Tibial artery (tissue), 4 donors: Measurements from ENCODE around the gene DHRS3.

Experiments
- DNase-seq, 2 donors: peaks; one replicate each; pipeline ENCODE4 v3.0.0-alpha.2; 2019
- H3K27ac ChIP-seq, 2 donors: fragments of 200-600 bp; sonication (generic) in 1 of 2; 1 replicate in 1 of 2; 2 replicates in 1 of 2; pipeline ENCODE4 v1.5.1; 2018 to 2019; ENCODE audit warnings: mild to moderate bottlenecking in 1 of 2
- H3K27me3 ChIP-seq, 2 donors: fragments of 200-600 bp; sonication (generic) in 1 of 2; one replicate each; pipeline versions ENCODE4 v1.5.1 to v1.6.0; 2016 to 2019
- H3K36me3 ChIP-seq, 3 donors: fragments of 200-600 bp; sonication (generic) in 2 of 3; one replicate each; pipeline ENCODE4 v1.5.1; 2016 to 2019; ENCODE audit warnings: mild to moderate bottlenecking in 2 of 3
- H3K4me1 ChIP-seq, 4 donors: fragments of 200-600 bp; sonication (generic) in 2 of 4; 1 replicate in 3 of 4; 2 replicates in 1 of 4; pipeline ENCODE4 v1.5.1; 2016 to 2019
- H3K4me3 ChIP-seq, 2 donors: fragments of 200-600 bp; sonication (generic) in 1 of 2; 1 replicate in 1 of 2; 2 replicates in 1 of 2; pipeline ENCODE4 v1.5.1; 2018 to 2019; ENCODE audit warnings: mild to moderate bottlenecking in 2 of 2
- H3K9me3 ChIP-seq, 3 donors: fragments of 200-600 bp; sonication (generic) in 1 of 3; one replicate each; pipeline ENCODE4 v1.5.1; 2016 to 2019
- intact Hi-C: fragments of 100-400 bp; cut with DNase I; formaldehyde crosslinking; loops from one replicate; pipeline ENCODE4 v1.15.0; 2023; ENCODE audit warnings: low total_unique reads
- TF ChIP-seq, protein P1 (sequence below), 2 experiments: fragments of 200-600 bp in 1 of 2; fragments of 450-650 bp in 1 of 2; IDR thresholded peaks; one replicate each; pipeline ENCODE4 v1.5.1; 2017 to 2019; ENCODE audit warnings: antibody characterized with exemption in 2 of 2, mild to moderate bottlenecking in 1 of 2, moderate library complexity in 1 of 2

DHRS3 gene

GRCh38 chr1:12537906-12538461, 80.0 kb downstream of the DHRS3 start:
- intact Hi-C loops = no loop called here
- Histone ChIP-seq H3K36me3 (no peaks in the 10 kb centered on the region), H3K4me3 (no peak overlapping the region), H3K9me3 (no peaks in the 10 kb centered on the region), H3K27me3 (no peaks in the 10 kb centered on the region), H3K27ac (no peak overlapping the region), H3K4me1 (peaks cover 0 to 40% (median 28%) of the 10 kb centered on the region in 4 donors)
- TF ChIP-seq, protein P1, sequence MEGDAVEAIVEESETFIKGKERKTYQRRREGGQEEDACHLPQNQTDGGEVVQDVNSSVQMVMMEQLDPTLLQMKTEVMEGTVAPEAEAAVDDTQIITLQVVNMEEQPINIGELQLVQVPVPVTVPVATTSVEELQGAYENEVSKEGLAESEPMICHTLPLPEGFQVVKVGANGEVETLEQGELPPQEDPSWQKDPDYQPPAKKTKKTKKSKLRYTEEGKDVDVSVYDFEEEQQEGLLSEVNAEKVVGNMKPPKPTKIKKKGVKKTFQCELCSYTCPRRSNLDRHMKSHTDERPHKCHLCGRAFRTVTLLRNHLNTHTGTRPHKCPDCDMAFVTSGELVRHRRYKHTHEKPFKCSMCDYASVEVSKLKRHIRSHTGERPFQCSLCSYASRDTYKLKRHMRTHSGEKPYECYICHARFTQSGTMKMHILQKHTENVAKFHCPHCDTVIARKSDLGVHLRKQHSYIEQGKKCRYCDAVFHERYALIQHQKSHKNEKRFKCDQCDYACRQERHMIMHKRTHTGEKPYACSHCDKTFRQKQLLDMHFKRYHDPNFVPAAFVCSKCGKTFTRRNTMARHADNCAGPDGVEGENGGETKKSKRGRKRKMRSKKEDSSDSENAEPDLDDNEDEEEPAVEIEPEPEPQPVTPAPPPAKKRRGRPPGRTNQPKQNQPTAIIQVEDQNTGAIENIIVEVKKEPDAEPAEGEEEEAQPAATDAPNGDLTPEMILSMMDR (IDR thresholded peaks at IDR 0.05) = no peak
- peak in 1 of 2 donors; percentile 11 for DNase-seq

GRCh38 chr1:12537294-12537693, 80.7 kb downstream of the DHRS3 start:
- H3K27ac ChIP-seq = no peak overlapping the region
- no peaks in the 10 kb centered on the region for H3K9me3 ChIP-seq
- no peak overlapping the region for H3K4me3 ChIP-seq
- no peaks in the 10 kb centered on the region for H3K27me3 ChIP-seq
- peaks cover 0 to 33% (median 27%) of the 10 kb centered on the region in 4 donors for H3K4me1 ChIP-seq
- TF ChIP-seq, protein P1 (IDR thresholded peaks at IDR 0.05) = no peak
- intact Hi-C loops = no loop called here
- H3K36me3 ChIP-seq = no peaks in the 10 kb centered on the region
- no peak for DNase-seq

DNA sequence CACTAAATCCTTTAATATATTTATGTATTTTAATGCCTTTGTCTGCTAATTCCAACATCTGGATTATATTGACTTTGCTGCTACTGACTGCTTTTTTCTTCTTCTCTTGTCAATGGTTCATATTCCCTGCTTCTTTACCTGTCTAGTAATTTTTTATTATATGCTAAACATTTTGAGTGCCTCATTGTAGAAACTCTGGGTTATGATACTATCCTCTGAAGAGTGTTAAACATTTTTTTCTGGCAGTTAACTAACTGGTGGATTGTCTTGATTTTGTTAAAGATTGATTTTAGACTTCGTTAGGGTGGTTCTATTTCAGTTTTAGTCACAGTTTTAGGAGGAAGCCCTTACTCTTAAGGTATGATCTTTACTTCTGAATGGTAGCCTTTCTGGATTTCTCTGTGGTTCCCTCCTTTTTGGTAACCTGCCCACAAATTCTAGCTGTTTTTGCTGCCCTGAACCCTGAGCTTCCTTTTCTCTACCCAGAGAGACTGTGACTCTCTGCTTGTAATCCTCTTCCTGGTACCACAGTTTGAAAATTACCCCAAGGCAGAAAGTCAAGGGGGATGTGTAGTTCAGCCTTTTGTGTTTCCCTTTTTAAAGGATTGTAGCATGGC, 81.9 kb downstream of the DHRS3 start:
- intact Hi-C loops = no loop called here

DNA sequence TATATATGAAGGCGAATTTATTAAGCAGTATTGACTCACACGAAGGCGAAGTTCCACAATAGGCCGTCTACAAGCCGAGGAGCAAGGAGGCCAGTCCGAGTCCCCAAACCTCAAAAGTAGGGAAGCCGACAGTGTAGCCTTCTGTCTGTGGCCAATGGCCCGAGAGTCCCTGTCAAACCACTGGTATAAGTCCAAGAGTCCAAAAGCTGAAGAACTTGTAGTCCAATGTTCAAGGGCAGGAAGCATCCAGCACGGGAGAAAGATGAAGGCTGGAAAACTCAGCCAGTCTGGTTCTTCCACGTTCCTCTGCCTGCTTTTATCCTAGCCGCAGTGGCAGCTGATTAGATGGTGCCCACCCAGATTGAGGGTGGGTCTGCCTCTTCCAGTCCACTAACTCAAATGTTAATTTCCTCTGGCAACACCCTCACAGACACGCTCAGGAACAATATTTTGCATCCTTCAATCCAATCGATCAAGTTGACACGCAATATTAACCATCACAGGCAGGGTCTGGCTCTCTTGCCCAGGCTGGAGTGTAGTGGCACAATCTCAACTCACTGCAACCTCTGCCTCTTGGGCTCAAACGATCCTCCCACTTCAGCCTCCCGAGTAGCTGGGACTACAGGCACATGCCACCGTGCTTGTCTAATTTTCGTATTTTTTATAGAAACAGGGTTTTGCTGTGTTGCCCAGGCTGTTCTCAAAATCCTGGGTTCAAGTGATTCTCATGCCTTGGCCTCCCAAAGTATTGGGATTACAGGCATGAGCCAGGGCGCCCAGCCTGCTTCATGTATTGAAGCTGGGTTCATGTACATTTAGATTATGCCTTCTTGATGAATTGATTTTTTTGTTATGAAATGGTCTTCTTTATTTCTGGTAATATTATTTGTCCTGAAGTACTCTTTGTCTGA, 85.3 kb downstream of the DHRS3 start:
- TF ChIP-seq, protein P1 (IDR thresholded peaks at IDR 0.05) = no peak
- Histone ChIP-seq H3K27ac (no peak overlapping the region), H3K27me3 (no peaks in the 10 kb centered on the region), H3K4me1 (peaks cover 0 to 11% (median 6%) of the 10 kb centered on the region in 4 donors), H3K4me3 (no peak overlapping the region), H3K36me3 (no peaks in the 10 kb centered on the region), H3K9me3 (no peaks in the 10 kb centered on the region)
- intact Hi-C loops = no loop called here
- DNase-seq = peak in 1 of 2 donors; percentile 48

More for the DNA sequence above, 81.9 kb downstream of the DHRS3 start:
- TF ChIP-seq, protein P1 (IDR thresholded peaks at IDR 0.05) = no peak
- peaks cover 0 to 22% (median 19%) of the 10 kb centered on the region in 4 donors for H3K4me1 ChIP-seq
- no peaks in the 10 kb centered on the region for H3K36me3 ChIP-seq
- no peaks in the 10 kb centered on the region for H3K27me3 ChIP-seq
- no peak overlapping the region for H3K27ac ChIP-seq
- H3K4me3 ChIP-seq = no peak overlapping the region
- no peaks in the 10 kb centered on the region for H3K9me3 ChIP-seq
- no peak for DNase-seq

GRCh38 chr1:12531179-12531499, 86.9 kb downstream of the DHRS3 start:
- no peaks in the 10 kb centered on the region for H3K9me3 ChIP-seq
- H3K27ac ChIP-seq = no peak overlapping the region
- no peak for DNase-seq
- no peak overlapping the region for H3K4me3 ChIP-seq
- TF ChIP-seq, protein P1 (IDR thresholded peaks at IDR 0.05) = no peak
- peaks cover 0 to 12% (median 6%) of the 10 kb centered on the region in 4 donors for H3K4me1 ChIP-seq
- no peaks in the 10 kb centered on the region for H3K36me3 ChIP-seq
- no peaks in the 10 kb centered on the region for H3K27me3 ChIP-seq
- intact Hi-C loops = no loop called here
